ENCODE measurements around the gene C2orf92.

The C2orf92 gene

GRCh38 chr2:97730245-97730644, 60.7 kb downstream of the C2orf92 start:
- no peak for DNase-seq (ENCODE audit: low read depth)

DNA sequence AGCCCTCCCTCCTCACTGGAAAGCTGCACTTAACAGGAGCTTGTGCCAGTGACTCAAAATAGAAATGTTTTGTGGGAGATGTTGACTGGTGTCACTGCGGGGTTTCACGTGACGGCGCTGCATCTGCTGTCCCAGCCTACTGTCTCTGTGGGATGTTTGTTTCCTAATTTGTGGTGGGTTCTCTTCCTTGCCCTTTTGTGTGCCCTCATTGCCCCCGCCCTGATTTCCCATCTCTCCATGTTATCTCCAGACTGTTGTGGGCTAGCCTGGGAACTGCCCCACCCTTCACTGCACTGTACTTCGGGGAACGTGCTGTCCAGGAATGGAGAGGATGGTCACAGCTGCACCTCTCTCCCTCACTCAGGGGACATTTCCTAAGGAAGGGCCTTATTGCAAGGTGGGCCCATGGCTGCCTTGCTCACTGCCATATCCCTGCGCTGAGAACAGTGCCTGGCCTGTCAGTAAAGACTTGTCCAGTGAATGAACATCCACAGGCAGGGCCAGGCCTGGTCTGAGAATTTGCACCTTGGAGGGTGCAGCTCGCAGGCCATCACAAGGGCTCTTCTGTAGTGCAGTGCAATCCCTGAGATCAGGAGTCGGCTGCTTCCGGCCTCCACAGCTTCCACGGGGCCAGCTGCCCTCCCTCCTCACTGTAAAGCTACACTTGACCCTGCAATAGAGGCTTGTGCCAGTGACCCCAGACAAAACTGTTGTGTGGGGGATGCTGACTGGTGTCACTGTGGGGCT, 61.9 kb downstream of the C2orf92 start:
- DNase-seq (ENCODE audit: low read depth), result no peak

DNA sequence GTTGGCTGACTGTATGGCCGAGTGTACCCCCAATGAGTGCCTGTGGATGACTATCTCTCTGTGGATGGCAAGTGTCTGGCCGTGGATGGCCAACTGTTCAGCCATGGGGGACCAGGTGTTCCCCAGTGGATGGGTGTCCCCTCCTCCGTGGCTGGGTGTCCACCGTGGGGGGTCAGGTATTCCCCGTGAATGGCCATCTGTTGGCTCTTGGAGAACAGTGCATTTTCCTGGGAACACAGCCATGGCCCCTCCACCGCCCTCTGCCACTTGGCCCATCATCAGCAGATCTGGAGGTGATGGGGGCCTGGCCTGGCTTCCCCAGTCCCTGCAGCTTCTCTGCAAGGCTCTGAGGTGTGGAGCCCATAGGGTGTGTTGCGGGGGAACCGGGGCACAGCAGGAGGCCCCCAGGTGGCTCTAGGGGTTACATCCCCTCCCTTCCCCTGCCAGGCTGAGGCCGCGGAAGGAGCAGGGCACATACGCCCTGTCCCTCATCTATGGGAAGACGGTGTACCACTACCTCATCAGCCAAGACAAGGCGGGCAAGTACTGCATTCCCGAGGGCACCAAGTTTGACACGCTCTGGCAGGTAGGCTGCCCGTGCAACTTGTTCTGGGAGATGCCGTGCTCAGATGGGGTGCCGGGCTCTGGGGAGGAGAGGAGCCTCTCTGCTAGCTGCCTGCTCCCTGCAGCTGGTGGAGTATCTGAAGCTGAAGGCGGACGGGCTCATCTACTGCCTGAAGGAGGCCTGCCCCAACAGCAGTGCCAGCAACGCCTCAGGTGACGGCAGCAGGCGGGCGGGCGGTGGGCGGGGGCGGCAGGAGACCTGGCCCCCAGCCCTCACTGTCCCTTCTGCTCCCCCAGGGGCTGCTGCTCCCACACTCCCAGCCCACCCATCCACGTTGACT, 63.2 kb downstream of the C2orf92 start:
- no peak for DNase-seq (ENCODE audit: low read depth)

DNA sequence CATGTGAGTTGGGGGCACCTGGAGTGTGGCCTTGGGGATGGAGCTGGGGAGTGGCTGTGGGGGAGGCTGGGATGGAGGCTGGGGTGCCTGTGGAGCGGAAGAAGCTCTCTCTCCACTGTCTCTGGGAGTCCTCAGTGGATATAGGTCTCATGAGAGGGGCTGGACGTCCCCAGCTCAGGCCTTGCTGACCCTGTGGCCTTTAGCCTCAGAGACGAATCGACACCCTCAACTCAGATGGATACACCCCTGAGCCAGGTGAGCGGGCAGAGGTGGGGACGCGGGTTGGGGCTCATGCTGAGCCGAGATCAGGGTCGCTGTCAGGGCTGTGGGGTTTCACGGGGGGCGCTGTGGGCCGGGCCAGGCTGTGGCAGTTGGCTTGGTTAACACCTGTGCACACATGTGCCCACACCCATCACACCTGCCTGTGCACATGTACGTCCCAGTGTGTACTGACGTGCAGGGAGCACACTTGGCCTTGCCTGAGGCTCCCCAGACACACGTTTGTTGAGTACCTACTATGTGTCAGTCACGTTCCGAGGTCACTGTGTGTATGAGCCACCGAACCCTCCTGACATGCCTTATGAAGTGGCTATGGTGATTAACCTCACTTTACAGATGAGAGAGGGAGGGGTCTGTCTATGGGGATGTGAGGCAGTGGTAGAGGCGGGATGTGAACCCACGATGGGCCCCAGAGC, 64.0 kb downstream of the C2orf92 start:
- DNase-seq (ENCODE audit: low read depth), result no peak

DNA sequence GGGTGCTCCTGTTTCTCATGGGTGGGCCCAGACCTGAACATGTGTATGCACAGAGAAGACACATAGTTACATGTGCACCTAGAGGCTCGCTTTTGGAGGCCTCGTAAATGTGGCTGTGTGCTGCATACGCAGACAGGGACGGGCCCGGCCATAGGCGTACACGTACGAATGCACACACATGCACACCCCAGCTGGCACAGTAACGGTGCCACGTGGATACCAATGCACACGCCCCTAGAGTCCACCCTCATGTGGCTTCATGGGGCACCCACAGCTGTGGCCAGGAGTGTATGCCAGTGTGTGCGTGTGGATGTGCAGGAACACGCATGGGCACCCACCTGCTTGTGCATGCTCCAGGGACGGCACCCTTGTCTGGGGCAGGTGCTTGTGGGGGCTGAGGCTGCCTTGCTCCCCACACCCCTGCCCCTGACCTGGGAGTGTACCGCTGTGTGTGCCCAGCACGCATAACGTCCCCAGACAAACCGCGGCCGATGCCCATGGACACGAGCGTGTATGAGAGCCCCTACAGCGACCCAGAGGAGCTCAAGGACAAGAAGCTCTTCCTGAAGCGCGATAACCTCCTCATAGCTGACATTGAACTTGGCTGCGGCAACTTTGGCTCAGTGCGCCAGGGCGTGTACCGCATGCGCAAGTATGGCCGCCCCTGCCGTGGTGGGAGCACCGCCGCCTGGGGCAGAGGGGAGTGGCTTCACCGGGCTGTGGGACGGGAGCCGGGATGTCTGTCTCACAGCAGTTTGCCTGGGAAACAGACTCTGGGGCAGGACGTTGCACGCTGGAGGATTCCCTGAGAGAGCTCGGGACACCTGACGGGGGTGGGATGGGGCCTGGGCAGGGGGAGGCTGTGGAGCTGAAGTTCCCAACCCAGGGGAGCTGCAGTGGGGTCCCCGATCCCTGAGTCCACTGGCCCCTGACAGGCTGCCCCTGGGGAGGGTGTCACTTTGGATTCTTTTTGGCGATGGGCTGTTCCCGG, 64.8 kb downstream of the C2orf92 start:
- DNase-seq (ENCODE audit: low read depth), result no peak

DNA sequence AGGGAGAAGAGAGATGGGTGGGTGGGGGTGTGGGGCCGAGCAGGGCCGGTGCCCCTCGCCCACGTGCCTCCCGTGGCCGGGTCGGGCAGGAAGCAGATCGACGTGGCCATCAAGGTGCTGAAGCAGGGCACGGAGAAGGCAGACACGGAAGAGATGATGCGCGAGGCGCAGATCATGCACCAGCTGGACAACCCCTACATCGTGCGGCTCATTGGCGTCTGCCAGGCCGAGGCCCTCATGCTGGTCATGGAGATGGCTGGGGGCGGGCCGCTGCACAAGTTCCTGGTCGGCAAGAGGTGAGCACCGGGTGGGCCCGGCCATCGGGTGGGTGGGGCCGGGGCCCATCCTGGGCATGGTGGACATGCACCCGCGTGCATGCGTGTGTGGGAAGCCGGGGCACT, 65.6 kb downstream of the C2orf92 start:
- no peak for DNase-seq (ENCODE audit: low read depth)

- DNase-seq (ENCODE audit: low read depth), result no peak
These were observed 66.7 kb downstream of the C2orf92 start for GRCh38 chr2:97736185-97736584.

DNA sequence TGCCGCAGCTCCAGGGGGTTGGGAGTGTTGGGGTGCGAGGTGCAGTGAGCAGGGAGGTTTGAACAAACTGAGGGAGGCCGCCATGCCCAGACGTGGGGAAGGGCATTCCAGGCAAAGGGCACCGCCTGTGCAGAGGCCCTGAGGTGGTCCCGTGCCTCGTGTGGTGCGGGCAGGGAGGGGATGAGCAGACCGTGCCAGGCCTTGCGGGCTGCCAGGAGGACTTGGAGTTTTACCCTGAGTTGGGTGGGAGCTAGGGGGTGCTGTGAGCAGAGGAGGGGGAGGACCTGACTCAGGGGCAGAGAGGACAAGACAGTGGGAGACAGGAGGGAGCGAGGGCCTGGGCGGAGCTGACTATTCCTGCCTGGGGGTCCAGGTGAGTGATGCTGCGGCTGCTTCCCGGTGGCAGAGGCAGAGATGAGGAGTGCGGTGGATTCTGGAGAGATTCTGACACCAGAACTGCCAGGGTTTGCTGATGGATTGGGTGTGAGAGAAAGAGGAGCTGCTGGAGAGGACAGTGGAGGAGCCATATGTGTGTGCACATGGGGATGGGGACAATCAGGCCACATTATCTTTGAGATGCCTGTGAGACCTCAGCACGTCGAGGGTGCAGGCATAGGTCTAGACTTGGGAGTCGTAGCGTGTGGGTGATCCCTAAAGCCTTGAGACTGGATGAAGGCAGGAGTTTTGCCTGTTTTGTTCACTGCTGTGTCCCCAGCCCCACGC, 67.3 kb downstream of the C2orf92 start:
- DNase-seq (ENCODE audit: low read depth), result no peak

DNA sequence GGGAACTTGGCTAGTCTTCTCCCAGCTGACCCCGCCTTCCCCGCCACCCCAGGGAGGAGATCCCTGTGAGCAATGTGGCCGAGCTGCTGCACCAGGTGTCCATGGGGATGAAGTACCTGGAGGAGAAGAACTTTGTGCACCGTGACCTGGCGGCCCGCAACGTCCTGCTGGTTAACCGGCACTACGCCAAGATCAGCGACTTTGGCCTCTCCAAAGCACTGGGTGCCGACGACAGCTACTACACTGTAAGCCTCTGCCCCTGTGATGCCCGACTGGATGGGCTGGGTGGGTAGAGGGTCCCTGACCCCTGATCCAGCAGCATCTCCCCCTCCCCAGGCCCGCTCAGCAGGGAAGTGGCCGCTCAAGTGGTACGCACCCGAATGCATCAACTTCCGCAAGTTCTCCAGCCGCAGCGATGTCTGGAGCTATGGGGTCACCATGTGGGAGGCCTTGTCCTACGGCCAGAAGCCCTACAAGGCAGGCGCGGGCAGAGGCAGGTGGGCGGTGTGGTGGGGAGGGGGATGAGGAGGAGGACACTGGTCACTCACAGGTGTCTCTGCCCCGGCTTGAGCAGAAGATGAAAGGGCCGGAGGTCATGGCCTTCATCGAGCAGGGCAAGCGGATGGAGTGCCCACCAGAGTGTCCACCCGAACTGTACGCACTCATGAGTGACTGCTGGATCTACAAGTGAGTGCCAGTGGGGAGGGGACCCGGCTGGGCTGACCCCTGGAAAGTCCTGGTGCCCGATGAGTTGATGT, 68.1 kb downstream of the C2orf92 start:
- DNase-seq (ENCODE audit: low read depth), result no peak

DNA sequence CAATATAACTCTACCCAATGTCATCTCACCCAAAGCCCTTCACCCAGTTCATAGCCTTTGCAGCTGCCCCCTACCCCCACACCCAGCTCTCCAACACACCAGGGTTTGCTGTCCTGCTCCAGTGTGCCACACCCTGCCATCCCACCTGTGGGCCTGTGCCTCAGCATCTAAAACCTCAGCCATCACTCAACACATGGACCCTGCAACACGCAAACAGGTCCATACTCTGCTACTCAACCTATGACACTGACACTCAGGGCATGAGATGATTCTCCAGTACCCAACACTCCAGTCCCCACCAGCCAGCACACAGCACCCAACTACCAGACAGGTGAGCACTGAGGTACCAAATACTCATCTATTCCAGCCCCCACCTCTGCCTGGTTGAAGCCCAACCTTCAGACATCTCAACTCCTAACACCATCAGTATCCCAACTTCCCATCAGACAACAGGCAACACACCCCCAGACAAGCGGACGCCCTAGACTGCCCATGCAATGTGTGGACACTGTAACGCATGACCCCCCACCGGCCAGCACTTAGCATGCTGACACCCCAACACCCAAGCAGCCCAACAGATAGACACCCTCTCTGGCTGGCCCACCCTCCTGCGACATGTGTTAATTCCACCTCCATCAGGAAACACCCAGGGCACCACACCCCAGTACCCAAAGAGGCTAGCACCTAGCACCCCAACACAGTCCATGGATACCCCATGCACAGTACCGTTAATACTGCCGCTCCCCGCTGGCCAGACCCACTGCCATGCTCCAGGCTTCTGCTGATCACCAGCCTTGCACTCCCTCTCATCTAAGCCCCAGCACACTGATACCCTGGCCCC, 68.9 kb downstream of the C2orf92 start:
- no peak for DNase-seq (ENCODE audit: low read depth)

- DNase-seq (ENCODE audit: low read depth), result no peak
These were observed 69.7 kb downstream of the C2orf92 start for GRCh38 chr2:97739020-97739892.

- no peak for DNase-seq (ENCODE audit: low read depth)
These were observed 70.4 kb downstream of the C2orf92 start for GRCh38 chr2:97739893-97740245.

GRCh38 chr2:97740590-97741182, 71.2 kb downstream of the C2orf92 start:
- DNase-seq (ENCODE audit: low read depth), result no peak

GRCh38 chr2:97741251-97741650, 71.7 kb downstream of the C2orf92 start:
- no peak for DNase-seq (ENCODE audit: low read depth)

DNA sequence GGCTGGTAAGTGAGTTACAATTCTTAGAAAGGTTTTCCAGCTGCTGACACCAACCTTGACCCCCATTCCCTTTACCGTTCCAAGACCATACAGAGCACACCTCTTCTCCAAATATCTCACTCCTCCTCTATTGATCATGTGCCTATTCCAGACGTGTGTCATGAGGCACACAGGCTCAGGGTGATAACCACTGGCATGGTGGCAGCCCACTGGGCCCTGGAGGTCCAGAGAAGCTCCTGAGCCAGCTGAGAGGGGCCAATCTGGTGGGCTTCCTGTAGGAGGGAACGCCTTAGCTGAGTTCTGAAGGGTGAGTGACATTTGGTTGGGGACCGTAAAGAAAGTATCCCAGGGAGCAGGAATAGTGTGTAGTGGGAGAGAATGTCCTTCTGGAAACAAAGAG, 72.2 kb downstream of the C2orf92 start:
- DNase-seq (ENCODE audit: low read depth), result no peak

GRCh38 chr2:97742381-97742847, 72.9 kb downstream of the C2orf92 start:
- DNase-seq (ENCODE audit: low read depth), result no peak

DNA sequence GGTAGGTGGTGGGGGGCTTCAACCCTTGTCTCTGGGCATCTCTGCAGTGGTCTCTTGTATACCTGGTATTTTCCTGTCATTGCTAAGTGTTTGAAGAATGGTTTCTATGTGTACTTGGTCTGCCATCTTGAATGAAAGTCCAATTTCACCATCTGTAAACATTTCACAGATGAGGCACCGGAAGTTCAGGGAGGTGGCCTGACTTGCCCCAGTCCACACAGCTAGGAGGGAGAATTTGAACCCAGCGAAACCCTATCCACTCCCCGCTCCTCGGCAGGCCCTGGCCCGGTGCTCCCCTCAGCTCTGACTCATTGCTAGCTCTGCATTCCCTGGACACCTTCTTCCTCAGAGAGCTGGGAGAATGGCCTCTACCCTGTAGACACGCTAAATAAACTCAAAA, 74.4 kb downstream of the C2orf92 start:
- DNase-seq (ENCODE audit: low read depth), result no peak

All from activated T-helper 9 cell treated with anti-CD3 and anti-CD28 coated beads, Interleukin-2, amount 50 U/mL, for 16 hours (primary cell).